Urothelium cell line (cell line): ENCODE measurements around the gene MRPS34.

Source experiments
- DNase-seq: peaks from one replicate; pipeline ENCODE4 v3.0.0; 2011; ENCODE audit warnings: low spot score, mixed read lengths
- FAIRE-seq: peaks from 2 replicates; lab custom pipeline; 2011; peaks lifted over from hg19 to GRCh38; lab: Jason Lieb, UNC

The MRPS34 gene

DNA sequence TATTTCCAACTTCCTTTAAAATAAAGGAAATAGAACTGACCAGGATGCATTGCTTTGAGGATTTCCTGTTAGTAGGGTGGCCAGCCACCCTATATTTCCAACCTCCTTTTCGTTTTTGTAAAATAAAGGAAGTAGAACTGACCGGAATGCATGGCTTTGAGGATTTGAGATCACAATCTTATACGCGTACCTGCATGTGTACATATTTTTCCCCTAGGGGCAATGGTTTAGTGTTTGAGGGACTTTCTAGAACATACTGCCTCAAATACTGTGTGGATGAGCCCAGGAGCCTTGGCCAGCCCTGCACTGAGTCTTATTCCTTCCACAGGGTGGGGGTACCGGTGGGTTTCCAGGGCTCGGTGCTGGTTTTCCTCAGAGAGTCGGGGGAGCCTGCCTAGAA, 41.3 kb downstream of the MRPS34 start:
- FAIRE-seq (no peak), DNase-seq (no peak)

DNA sequence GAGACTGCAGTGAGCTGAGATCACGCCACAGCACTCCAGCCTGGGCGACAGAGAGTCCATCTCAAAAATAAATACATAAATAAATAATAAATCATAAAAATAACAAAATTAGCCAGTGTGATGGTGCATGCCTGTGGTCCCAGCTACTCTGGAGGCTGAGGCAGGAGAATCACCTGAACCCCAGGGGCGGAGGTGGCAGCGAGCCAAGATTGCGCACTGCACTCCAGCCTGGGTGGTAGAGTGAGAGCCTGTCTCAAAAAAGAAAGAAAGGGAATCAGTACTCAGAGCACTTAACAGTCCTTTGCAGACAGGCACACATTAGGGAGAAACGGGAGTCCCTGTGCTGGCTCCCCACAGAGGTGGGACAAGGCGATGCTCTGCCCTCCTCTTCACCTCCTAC, 41.9 kb downstream of the MRPS34 start:
- no peak for FAIRE-seq
- no peak for DNase-seq

GRCh38 chr16:1729445-1729844, 43.5 kb downstream of the MRPS34 start:
- no peak for FAIRE-seq
- no peak for DNase-seq

GRCh38 chr16:1729026-1729425, 43.9 kb downstream of the MRPS34 start:
- peak; percentile 13 for FAIRE-seq
- DNase-seq: no peak

GRCh38 chr16:1727651-1728624, 45.0 kb downstream of the MRPS34 start:
- DNase-seq (no peak), FAIRE-seq (peak; percentile 32)

DNA sequence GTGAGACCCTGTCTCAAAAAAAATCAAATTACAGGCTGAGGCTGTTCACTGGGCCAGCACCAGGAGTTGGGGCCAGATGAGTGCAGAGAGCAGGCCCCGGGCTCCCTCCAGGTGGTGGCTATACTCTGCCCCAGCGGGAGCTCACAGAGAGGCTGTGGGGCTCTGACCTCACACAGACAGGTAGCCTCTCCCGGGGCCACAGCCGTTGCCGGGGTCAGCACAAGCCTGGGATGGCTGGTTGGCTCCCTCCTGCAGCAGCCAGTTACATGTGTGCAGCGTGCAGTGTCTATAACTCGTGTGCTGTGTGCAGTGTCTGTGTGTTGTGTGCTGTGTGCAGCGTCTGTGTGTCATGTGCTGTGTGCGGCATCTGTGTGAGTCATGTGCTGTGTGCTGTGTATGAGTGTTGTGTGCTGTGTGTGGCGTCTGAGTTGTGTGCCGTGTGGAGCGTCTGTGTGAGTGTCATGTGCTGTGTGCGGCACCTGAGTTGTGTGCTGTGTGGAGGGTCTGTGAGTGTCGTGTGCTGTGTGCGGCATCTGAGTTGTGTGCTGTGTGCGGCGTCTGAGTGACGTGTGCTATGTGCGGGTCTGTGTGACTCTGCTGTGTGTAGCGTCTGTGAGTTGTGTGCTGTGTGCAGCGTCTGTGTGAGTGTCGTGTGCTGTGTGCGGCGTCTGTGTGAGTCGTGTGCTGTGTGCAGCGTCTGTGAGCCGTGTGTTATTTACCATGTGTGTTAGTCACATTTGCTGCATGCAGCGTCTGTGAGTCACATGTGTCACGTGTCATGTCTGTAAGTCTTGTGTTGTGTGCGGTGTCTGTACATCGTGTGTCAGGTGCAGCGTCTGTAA, 46.1 kb downstream of the MRPS34 start:
- DNase-seq (no peak), FAIRE-seq (no peak)

GRCh38 chr16:1724491-1724890, 48.4 kb downstream of the MRPS34 start:
- FAIRE-seq (no peak), DNase-seq (no peak)

GRCh38 chr16:1723450-1724147, 49.3 kb downstream of the MRPS34 start:
- FAIRE-seq (no peak), DNase-seq (peak; percentile 54)
